Measurements from ENCODE around the gene RASL11A.

RASL11A gene

DNA sequence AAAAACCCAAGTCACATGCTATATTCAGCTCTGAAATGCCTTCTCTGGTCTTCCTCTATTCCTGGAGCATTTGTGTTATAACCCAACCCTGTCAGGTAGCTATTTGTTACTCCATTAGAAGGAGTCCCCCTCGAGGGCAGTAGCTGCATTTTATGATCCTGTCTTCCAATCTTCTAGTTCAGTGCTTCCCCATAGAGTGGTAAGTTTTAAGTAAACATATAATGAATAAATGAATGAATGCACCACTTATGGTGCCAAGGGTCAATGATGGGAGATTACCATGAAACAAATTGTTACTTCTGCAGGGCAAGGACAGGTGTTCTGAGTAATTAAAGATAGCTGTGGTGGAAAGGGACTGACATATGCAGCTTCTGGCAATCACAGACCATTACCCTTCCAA, 4.0 kb downstream of the RASL11A start:
- H3K4me3 ChIP-seq (ENCODE audit: low read length) = no peak overlapping the region
- DNase-seq (ENCODE audit: low read depth) = no peak
- TF ChIP-seq, protein P1, sequence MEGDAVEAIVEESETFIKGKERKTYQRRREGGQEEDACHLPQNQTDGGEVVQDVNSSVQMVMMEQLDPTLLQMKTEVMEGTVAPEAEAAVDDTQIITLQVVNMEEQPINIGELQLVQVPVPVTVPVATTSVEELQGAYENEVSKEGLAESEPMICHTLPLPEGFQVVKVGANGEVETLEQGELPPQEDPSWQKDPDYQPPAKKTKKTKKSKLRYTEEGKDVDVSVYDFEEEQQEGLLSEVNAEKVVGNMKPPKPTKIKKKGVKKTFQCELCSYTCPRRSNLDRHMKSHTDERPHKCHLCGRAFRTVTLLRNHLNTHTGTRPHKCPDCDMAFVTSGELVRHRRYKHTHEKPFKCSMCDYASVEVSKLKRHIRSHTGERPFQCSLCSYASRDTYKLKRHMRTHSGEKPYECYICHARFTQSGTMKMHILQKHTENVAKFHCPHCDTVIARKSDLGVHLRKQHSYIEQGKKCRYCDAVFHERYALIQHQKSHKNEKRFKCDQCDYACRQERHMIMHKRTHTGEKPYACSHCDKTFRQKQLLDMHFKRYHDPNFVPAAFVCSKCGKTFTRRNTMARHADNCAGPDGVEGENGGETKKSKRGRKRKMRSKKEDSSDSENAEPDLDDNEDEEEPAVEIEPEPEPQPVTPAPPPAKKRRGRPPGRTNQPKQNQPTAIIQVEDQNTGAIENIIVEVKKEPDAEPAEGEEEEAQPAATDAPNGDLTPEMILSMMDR (IDR thresholded peaks at IDR 0.05; ENCODE audit: insufficient read depth, low read depth, low read length, missing control alignments) = no peak

DNA sequence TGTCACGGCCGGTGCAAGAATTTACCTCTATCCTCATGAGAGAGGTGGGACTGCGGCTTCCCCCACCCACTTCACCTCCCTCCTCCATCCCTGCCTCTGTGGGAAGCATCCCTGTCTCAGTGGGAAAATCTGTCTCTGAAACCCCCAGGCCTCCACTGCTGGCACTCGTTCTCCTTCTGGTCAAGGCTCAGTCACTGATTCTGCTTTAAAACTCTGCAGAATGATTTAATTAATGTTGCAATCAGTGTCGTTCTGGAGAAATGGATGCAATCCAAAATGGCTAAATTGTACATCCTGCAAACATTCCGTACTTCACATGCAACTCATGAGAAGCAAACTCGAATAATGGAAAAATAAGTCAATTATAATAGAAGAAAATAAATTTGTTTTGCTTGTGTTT, 5.6 kb downstream of the RASL11A start:
- no peak for DNase-seq (ENCODE audit: low read depth)
- no peak overlapping the region for H3K4me3 ChIP-seq (ENCODE audit: low read length)
- TF ChIP-seq, protein P1 (IDR thresholded peaks at IDR 0.05; ENCODE audit: insufficient read depth, low read depth, low read length, missing control alignments) = no peak

DNA sequence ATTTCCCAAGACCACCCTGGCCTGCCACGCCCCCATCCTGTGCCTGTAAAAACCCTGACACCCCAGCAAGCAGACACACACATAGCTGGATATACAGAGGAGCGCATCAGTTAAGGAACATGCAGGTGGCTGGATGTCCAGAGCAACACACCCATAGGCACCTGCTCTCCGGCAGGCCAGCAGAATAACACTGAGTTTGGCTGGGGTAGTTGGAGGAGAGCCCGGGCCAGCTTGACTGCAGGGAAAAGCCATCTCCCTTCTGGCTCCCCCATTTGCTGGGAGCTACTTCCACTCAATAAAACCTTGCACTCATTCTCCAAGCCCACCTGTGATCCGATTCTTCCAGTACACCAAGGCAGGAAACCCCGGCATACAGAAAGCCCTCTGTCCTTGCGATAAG, 8.9 kb downstream of the RASL11A start:
- TF ChIP-seq, protein P1 (IDR thresholded peaks at IDR 0.05; ENCODE audit: insufficient read depth, low read depth, low read length, missing control alignments) = no peak

GRCh38 chr13:27280009-27280656, 9.5 kb downstream of the RASL11A start:
- no peak overlapping the region for H3K4me3 ChIP-seq (ENCODE audit: low read length)
- DNase-seq (ENCODE audit: low read depth) = no peak
- TF ChIP-seq, protein P1 (IDR thresholded peaks at IDR 0.05; ENCODE audit: insufficient read depth, low read depth, low read length, missing control alignments) = no peak

More for the DNA sequence above, 8.9 kb downstream of the RASL11A start:
- no peak for DNase-seq (ENCODE audit: low read depth)
- H3K4me3 ChIP-seq (ENCODE audit: low read length) = no peak overlapping the region

DNA sequence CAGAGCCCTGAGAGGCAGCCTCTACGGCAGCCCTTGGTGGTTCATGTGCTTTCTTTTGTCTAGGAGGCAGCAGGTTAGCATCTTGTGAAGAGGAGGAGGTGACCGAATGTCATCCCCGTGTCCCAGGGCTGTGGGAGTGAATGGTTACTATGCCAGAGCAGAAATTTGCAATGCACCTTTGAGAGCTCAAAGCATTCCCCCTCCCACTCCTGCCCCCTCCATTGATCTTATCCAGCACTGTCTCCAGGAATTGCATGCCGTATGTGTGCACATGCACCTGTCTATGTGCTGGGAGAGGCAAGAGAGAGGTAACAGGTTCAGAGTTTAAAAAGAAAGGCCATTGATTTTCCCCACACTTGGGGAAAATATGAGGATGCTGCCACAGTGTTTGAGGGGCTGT, 10.2 kb downstream of the RASL11A start:
- DNase-seq (ENCODE audit: low read depth) = no peak

GRCh38 chr13:27281420-27281819, 10.8 kb downstream of the RASL11A start:
- H3K4me3 ChIP-seq (ENCODE audit: low read length) = no peak overlapping the region
- no peak for DNase-seq (ENCODE audit: low read depth)
- TF ChIP-seq, protein P1 (IDR thresholded peaks at IDR 0.05; ENCODE audit: insufficient read depth, low read depth, low read length, missing control alignments) = no peak

More for the DNA sequence above, 10.2 kb downstream of the RASL11A start:
- TF ChIP-seq, protein P1 (IDR thresholded peaks at IDR 0.05; ENCODE audit: insufficient read depth, low read depth, low read length, missing control alignments) = no peak
- H3K4me3 ChIP-seq (ENCODE audit: low read length) = no peak overlapping the region

DNA sequence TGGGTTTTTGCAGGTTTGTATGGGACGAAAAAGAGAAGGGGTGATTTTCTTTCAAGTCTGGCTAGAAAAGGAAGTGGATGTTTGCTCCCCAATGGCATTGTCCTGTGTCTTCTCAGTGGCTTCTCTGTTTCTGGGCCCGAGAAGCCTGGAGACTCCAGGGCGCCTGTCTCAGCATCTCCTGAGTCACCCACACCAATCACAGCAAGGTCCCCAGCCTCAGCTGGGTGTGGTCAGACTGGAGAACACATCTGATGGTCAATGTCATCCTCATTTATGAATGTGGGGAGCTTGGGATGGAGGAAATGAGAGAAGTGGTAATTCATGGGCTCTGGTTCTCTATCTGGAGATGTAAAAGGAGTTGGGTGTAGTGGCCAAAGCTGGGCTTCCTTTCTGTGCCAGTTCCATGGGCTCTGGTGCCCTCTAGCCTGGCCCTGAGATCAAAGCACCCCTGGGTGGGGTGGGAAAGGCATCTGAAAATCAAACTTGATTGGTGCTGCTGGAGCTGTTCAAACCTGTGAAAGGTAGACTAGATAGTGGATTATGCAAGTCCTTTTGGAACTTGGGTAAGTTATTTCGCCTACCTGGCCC, 13.4 kb downstream of the RASL11A start:
- peak; percentile 15 for DNase-seq (ENCODE audit: low read depth)
- TF ChIP-seq, protein P1 (IDR thresholded peaks at IDR 0.05; ENCODE audit: insufficient read depth, low read depth, low read length, missing control alignments) = peak; percentile 22
- H3K4me3 ChIP-seq (ENCODE audit: low read length) = no peak overlapping the region
